ENCODE measurements around the gene MBD6.
"Not testable (repeated sequence)": the region's sequence is repeated elsewhere in the genome, so short reads cannot be mapped to it uniquely, and the experiment has no call there.

MBD6 gene

DNA sequence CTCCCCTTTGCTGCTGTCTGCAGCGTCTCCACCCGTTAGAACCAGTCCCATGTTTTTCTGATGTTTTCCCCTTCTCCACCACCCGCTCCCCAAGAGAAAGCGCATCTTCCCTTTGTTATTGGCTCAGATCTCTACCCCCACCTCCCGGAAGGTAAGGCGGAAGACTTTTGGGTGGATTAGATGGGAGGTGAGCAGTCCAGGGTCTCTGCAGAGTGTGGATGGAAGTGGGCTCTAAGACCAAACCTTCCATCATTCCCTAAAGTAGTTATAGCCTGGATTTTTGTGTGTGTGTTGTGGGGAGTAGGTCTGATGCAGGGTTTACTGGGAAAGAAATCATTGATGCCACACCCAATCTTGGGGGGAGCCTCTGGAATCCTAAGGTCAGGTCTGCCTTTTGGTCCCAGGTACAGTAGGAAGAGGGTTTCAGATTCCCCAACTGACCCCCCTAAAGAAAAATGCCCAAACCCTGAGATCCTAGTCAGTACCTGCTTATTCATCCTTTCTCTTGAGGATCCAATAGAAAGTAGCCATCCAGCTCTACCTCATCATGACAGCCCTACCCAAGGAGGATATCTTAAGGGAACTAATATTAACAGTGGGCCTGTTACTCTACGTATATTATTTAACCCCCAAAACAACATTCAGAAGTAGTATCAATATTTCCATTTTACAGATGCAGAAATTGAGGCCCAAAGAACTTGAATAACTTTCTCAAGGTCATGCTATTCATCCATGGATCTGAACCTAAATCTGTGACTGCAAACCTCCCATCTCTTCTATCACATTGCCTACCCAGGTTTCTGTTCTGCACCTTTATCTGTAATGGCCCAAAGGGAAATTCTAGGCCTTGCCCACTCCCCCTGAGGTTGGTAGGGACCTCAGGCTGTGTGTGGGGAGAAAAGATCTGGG is 28.3 kb downstream of the MBD6 start:
- no peak for DNase-seq (ENCODE audit: low spot score)

DNA sequence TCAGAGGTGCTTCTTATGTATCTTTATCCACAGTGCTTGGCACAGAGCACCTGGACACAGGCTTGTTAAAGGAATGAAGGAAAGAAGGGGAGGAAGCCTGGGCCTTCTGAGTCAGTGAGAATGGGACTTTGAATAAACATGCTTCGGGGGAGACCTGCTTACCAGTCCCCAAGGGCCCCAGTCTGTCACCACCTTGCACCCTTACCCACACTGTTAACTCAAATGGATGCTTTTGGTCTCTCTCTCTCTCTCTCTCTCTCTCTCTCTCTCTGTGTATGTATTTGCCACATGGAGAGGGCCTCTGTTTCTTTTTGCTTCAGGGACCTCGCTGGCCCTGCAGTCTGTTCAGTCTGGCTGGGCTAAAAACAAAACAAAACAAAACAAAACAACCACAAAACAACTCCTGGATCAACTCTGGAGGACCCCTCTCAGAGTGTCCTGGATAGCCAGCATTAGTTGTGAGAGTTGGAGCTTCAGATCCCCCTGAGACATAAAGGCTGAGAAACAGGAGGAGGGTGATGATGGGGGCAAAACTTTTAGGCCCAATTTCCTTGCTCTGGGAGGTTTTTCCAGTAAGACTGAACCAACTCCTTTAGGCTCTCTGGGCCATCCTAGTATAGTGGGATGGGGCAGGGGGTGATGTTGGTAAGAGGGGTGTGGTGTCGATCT is 29.1 kb downstream of the MBD6 start:
- DNase-seq (ENCODE audit: low spot score) = no peak

DNA sequence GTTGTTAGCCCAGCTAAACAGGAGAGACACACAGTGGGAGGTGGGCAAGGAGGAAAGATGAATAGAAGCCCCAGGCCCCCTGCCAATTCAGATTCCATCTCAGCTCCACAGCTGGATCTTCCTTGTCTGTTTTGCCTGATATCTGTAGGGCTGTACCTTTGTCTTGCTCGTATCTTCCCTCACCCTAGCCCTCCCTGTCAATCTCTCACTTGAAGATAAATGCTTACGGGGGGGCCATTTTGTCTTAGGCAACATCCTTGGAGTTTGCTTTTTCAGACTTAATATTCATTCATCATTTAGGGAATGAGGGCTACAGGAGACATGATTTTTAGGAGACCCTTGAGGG is 29.7 kb downstream of the MBD6 start:
- no peak for DNase-seq (ENCODE audit: low spot score)

DNA sequence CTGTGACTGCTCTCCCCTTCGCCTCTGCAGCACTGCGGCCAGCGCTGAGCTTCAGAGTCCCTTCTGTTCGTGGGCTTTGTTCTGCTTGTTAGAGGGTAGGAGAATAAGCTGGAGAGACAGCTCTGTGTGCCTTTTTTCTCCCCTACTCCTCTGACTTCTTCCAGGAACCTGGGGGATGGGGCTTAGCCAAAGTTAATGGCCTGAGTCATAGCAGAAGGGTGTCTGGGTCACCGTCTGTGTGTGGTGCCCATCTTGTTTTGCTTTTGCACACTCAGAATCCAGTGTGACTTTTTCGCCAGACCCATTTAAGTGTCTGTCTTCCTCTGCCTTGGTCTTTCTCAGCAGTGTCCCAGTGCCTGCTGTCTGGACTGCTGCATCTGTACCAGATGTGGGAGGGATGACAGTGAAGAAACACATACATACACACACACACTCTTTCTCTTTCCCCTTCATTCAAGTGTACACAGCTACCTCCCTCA is 30.2 kb downstream of the MBD6 start:
- DNase-seq (ENCODE audit: low spot score) = no peak

DNA sequence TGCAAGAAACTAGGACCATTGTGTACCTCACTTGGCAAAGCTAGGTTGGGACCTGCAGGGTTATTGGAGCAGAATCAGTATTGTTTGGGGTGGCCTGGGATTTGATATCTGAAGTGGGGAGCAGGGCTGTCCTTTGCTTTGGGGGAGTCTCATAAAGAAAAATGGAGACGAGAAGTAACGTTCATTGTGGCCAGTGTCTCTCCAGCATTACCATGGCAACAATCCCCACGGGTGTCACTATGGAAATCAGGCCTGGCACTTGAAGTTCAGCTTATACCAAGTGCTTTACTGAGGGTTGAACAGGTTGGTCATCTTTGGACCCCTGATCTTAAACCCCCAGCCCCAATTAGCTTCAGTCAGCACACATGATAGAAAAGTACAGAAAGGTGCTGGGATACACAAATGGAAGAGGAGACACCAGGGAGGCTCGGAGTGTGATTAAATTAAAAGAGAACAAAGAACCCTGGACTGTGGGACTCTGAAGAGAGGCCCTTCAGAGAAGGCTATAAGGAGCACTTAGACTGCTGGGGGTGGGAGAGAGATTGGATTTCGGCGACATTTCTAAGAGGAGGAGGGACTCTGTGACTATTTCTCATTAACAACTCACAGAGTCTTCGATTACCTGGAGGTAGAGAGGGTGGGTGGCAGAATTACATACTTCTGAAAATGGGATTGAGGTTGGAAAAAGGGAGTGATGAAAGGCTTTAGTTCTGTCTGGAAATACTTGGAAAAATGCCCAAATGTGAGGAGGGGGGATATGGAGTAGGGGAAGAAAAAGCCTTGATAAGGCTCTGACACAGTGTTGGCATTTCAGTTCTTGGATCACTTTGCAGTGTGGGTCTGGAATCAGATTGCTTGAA is 30.9 kb downstream of the MBD6 start:
- no peak for DNase-seq (ENCODE audit: low spot score)

DNA sequence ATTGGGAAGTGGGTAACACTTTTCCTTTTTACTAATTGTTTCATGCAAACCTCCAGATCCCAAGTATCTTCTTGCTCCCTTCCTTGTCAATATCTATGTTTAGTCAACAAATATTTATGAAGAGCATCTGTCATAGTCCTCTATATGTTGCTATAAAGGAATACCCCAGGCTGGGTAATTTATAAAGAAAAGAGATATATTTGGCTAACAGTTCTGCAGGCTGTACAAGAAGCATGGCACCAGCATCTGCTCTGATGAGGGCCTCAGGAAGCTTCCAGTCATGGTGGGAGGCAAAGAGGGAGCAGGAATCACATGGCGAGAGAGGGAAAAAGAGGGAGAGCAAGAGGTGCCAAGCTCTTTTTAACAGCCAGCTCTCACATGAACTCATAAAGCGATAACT is 31.8 kb downstream of the MBD6 start:
- no peak for DNase-seq (ENCODE audit: low spot score)

DNA sequence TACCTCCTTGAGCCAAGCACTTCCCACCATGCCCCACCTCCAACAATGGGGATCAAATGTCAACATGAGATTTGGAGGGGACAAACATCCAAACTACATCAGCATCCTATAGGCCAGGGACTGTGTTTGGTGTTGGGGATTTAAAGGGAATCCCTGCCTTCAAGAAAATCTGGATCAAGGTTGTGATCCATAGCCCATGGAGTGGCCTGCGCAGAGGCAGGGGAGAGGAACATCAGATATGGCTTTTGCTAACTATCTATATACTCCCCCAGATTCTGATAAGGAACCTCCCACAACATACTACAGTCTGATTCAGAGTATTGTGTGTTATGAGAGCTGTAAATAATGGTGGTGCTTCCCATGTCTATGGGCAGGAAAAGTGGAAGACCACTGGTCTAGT is 32.3 kb downstream of the MBD6 start:
- no peak for DNase-seq (ENCODE audit: low spot score)

DNA sequence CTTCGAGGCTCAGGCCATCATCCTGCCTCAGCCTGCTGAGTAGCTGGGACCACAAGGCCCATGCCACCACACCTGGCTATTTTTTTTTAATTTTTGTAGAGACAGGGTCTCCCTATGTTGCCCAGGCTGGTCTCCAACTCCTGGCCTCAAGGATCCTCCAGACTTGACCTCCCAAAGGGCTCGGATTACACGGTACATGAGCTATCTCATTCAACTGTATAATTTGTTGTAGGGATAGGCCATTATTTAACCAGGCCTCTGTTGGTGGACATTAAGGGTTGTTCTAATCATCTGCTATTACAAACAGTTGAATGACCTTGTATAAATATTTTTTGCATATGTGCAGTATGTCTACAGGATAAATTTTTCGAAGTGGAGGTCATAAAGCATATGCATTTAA is 36.2 kb downstream of the MBD6 start:
- DNase-seq (ENCODE audit: low spot score) = no peak

DNA sequence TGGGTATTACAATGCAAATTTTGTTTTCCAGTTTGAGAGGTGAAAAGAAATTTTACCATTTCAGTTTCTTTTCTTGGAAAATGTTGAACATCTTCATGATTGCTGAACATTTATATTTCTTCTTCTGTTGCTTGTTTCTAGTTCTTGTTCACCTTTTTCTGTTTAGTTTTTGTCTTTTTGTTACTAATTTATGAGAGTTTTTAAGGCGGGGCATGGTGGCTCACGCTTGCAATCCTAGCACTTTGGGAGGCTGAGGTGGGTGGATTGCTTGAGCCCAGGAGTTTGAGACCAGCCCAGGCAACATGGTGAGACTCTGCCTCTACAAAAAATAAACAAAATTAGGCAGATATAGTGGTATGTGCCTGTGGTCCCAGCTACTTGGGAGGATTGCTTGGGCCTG is 37.9 kb downstream of the MBD6 start:
- DNase-seq (ENCODE audit: low spot score) = no peak

DNA sequence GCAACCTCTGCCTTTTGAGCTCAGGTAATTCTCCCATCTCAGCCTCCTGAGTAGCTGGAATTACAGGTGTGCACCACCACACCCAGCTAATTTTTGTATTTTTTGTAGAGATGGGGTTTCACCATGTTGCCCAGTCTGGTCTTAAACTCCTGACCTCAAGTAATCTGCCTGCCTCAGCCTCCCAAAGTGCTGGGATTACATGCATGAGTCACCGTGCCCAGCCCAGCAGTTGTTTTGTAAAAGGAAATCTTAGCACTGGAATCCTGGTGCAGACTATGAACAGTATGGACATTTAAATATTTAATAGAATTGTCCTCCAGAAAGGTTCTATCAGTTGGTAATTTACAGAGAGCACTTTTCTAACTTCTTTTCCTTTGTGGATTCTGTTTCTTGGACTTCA is 38.5 kb downstream of the MBD6 start:
- DNase-seq (ENCODE audit: low spot score) = not testable (repeated sequence)

DNA sequence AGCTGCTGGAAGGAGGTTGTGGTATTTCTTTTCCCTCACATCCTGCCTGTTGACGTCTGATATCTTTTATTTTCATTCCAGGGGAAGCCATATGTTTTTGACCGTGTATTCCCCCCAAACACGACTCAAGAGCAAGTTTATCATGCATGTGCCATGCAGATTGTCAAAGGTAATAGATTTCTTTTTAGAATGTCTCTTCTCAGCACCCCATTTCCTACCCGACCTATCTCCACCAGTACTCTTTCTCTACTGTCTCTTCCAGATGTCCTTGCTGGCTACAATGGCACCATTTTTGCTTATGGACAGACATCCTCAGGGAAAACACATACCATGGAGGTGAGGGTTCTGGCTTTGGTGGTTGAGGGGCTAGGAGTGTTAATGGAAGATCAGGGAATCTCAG is 40.7 kb downstream of the MBD6 start:
- DNase-seq (ENCODE audit: low spot score) = no peak

DNA sequence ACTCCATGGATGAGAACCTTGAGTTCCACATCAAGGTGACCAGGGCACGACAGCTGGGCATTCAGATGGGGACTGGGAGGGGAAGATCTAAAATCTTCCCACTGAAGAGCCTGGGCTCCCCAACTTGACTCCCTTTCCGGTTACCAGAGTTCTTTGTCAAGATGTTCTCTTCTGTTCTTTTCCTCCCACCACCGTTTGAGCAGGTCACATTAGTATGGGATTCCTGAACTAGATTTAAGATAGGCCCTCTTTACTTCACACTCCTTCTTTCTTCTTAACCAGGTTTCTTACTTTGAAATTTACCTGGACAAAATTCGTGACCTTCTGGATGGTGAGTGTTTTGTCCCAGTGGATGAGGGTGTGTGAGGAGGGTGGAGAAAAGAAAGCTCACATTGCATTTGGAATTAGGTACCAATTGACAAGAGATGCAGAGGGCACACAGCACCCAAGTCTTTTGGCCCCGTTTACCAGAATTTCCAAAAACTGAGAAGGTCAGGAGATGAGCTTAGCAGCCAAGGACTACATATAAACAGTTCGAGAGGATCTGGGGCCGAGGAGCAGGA is 41.6 kb downstream of the MBD6 start:
- no peak for DNase-seq (ENCODE audit: low spot score)

DNA sequence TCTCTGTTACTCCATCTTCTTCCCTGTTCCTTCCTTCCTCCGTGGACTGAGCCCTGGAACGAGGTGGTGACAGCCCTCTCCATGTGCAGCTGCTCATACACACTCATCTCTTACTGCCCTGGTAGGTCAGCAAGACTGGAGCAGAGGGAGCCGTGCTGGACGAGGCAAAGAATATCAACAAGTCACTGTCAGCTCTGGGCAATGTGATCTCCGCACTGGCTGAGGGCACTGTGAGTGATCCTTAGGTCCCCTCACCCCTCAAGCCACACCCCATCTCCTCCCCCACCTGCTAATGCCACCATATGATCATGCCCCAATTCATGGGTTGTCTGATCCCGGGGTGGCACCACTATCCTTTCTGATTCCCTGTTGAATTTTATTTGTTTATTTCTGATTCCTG is 46.2 kb downstream of the MBD6 start:
- no peak for DNase-seq (ENCODE audit: low spot score)

DNA sequence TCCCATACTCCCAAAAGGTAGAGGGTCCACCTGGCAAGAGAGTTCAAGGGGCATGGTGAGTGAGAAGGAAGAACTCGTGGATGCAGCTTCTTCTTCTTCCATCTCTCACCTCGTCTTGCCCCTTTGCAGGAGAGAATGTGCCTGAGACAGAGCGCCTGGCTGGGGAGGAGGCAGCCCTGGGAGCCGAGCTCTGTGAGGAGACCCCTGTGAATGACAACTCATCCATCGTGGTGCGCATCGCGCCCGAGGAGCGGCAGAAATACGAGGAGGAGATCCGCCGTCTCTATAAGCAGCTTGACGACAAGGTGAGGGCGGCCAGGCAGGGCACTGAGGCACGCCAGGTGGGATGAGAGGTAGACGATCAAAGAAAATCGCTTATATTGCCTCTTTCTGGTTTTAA is 47.2 kb downstream of the MBD6 start:
- no peak for DNase-seq (ENCODE audit: low spot score)

DNA sequence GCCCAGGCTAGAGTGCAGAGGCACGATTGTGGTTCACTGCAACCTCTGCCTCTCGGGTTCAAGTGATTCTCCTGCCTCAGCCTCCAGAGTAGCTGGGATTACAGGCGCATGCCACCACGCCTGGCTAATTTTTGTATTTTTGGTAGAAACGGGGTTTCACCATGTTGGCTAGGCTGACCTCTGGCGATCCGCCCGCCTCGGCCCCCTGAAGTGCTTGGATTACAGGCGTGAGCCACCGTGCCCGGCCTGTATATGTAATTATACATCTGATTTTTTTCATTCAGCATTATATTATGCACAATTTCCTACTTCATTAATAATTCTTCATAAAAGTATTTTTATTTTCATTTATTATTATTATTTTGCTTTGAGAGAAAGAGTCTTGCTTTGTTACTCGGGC is 47.8 kb downstream of the MBD6 start:
- DNase-seq (ENCODE audit: low spot score) = not testable (repeated sequence)

DNA sequence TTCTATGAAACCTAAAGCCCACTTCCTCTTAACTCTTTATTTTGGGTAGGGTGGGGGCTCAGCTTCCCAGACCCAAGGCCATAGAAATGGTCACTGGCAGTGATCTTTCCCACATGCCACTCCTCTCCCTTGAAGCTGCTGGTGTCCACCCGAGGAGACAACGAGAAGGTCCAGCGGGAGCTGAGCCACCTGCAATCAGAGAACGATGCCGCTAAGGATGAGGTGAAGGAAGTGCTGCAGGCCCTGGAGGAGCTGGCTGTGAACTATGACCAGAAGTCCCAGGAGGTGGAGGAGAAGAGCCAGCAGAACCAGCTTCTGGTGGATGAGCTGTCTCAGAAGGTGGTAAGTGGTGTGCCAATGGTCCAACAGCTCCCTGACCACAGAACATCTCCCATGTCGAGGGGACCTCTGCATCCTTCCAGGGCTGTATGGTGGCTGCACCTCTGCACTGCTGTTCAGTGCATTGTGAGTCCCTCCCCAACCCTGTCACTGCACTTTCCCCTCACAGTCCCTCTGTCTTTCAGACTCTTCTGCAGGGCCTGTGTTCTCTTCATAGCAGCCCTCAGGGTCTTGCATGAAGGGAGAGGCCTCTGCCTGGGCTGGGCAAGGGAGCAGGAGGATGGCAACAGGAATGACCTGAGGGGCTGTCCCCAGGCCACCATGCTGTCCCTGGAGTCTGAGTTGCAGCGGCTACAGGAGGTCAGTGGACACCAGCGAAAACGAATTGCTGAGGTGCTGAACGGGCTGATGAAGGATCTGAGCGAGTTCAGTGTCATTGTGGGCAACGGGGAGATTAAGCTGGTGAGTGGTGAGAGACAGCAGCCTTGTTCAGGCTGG is 49.5 kb downstream of the MBD6 start:
- DNase-seq (ENCODE audit: low spot score) = no peak

DNA sequence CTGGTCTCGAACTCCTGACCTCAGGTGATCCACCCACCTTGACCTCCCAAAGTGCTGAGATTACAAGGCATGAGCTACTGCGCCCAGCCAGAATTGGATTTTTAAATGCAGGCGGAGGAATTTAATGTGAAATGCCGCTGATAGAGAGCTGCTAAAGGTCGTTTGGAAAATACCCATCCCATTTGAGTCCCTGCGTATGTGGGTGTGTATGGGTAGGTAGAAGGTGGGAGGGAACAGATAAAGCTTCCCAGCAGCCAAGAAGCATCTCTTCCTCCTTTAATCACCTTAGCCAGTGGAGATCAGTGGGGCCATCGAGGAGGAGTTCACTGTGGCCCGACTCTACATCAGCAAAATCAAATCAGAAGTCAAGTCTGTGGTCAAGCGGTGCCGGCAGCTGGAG is 52.2 kb downstream of the MBD6 start:
- no peak for DNase-seq (ENCODE audit: low spot score)

DNA sequence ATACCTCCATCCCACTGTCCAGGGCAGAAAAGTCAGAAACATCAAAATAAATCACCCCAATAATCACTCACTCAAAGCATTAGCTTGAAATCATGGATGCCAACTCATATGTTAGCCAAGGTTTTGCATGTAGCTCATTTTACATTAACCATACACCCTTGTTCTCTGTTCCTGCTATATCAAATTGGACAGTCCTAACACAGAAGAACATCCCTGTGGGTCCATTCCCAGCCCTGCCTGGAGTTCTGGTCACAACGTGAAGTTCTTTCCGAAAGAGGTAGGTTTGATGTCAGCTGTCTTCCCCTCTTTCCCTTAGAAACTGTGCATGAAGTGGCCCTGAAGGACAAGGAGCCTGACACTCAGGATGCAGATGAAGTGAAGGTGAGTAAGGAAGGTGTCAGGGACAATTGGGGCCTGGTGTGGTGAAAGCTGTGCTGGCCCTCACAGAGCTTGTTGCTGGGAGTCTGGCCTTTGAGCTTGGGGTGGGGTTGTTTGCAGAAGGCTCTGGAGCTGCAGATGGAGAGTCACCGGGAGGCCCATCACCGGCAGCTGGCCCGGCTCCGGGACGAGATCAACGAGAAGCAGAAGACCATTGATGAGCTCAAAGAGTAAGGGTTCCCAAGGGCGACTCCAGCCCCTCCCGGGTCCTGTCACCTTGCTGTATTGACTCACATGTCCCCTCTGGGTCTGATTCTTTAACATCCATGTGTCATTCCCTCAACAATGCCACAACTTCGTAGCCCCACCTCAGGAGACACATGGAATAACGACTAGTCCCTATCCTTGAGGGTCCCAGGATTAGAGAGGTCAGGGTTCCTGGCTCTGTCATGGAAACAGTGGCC is 53.4 kb downstream of the MBD6 start:
- no peak for DNase-seq (ENCODE audit: low spot score)

DNA sequence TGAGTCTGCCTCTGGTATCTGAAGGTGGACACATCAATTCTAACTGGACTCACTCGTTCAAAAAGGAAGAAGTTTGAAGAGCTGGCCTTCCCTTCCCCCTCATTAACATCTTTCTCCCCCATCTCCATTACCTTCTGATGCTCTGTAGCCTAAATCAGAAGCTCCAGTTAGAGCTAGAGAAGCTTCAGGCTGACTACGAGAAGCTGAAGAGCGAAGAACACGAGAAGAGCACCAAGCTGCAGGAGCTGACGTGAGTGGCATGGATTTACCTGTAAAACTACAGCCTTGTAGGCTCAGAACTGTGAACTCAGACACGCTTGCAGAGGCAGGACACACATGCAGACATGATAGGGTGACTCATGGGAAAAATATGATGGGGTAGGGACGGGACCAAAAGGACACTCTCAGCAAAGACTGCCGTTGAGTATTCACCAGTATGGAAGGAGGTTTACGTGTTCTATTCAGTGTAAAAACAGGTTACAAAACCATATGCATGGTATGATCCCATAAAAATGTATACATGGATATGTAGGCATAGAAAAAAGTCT is 54.1 kb downstream of the MBD6 start:
- no peak for DNase-seq (ENCODE audit: low spot score)
